ENCODE results near the gene TTLL11. TPM values are rescaled to one million over a fixed set of nuclear protein-coding genes. Genes with fewer than 3 reads are reported as not detected.

TTLL11 gene
- total RNA-seq, 6 experiments from 2014 or later: 6.9 to 10.2 (median 8.3) TPM

GRCh38 chr9:121782514-121783110, 310.5 kb downstream of the TTLL11 start:
- Mint-ChIP-seq H3K36me3 (ENCODE audit: low read depth) (peaks cover 16% of the 10 kb centered on the region), H3K4me3 (no peak overlapping the region), H3K9me3 (peaks cover 7% of the 10 kb centered on the region), H3K27me3 (ENCODE audit: insufficient read depth) (peaks cover 4% of the 10 kb centered on the region), H3K4me1 (ENCODE audit: low read depth) (peaks cover 20% of the 10 kb centered on the region), H3K27ac (no peak overlapping the region)
- no peak for TF ChIP-seq CTCF (IDR thresholded peaks at IDR 0.05)
- no peak for DNase-seq

- peaks cover 7% of the 10 kb centered on the region for H3K9me3 Mint-ChIP-seq
- no peak for DNase-seq
- peaks cover 20% of the 10 kb centered on the region for H3K4me1 Mint-ChIP-seq (ENCODE audit: low read depth)
- peaks cover 23% of the 10 kb centered on the region for H3K36me3 Mint-ChIP-seq (ENCODE audit: low read depth)
- H3K27ac Mint-ChIP-seq: no peak overlapping the region
- TF ChIP-seq CTCF (IDR thresholded peaks at IDR 0.05): no peak
- H3K27me3 Mint-ChIP-seq (ENCODE audit: insufficient read depth): peaks cover 4% of the 10 kb centered on the region
- H3K4me3 Mint-ChIP-seq: no peak overlapping the region
Observed at GRCh38 chr9:121781701-121782464, 311.2 kb downstream of the TTLL11 start.

DNA sequence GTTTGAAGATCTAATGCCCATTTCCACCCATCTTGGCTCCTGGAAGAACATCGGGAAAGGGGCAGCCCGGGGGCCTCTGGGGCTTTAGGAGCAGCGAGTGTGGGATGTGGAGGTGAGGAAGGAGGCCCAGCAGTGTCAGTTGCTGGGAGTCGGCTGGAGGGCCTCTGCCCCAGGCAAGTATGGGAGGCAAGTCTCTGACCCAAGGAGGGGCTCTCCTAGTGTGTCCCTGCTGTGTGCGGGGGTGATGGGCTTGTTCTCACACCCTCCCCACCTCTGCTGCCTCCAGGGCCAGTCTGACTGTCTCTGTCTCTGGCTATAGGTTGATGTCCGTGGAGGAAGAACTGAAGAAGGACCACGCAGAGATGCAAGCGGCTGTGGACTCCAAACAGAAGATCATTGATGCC, 312.0 kb downstream of the TTLL11 start:
- no peak for DNase-seq
- H3K27me3 Mint-ChIP-seq (ENCODE audit: insufficient read depth): no peaks in the 10 kb centered on the region; the same call in 1 of the 2 replicates
- no peak for TF ChIP-seq CTCF (IDR thresholded peaks at IDR 0.05)
- H3K36me3 Mint-ChIP-seq (ENCODE audit: low read depth): peaks cover 31% of the 10 kb centered on the region
- peaks cover 20% of the 10 kb centered on the region for H3K4me1 Mint-ChIP-seq (ENCODE audit: low read depth)
- no peak overlapping the region for H3K27ac Mint-ChIP-seq
- peaks cover 7% of the 10 kb centered on the region for H3K9me3 Mint-ChIP-seq
- H3K4me3 Mint-ChIP-seq: no peak overlapping the region

DNA sequence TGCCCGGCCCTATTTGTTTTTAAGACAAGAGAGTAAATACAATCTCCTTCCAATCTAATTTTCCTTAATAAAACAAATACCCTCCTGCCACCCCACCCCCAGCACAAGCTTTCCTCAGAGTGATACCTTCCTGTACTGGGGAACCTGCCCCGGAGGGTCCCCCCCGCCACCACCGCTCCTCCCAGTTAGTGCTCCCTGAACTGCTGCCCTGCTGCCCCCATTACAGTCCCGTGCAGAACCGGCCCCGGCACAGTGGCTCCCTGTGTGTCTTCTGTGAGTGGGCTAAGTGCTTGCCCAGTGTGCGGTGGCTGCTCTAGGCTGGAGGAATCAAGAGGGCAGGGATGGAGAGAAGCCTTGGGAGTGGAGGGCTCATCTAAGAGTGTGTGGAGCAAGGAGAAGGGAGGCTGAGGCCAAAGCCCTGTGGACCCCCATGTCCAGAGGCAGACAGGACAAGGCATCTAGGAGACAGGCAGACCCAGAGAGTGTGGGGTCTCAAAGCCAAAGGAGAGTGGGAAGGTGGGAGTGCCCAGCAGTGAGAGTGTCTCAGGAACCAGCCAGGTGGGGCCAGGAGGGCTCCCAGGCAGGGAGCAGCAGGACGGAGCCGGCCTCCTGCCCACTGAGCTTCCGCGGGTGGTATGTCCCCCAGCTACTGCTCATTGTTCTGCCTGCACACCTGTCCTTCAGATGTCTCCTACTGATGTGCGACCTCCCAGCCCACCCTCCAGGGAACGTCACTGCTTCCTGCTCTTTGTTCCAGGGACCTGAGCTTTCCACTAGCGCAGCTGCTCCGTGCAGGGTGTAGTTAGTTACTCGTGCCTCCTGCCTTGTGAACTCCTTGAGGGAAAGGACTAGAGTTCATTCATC, 312.7 kb downstream of the TTLL11 start:
- no peak overlapping the region for H3K4me3 Mint-ChIP-seq
- H3K27ac Mint-ChIP-seq: no peak overlapping the region
- peaks cover 38% of the 10 kb centered on the region for H3K36me3 Mint-ChIP-seq (ENCODE audit: low read depth)

More for the DNA sequence above, 312.7 kb downstream of the TTLL11 start:
- no peak for TF ChIP-seq CTCF (IDR thresholded peaks at IDR 0.05)
- peaks cover 20% of the 10 kb centered on the region for H3K4me1 Mint-ChIP-seq (ENCODE audit: low read depth)
- H3K27me3 Mint-ChIP-seq (ENCODE audit: insufficient read depth): no peaks in the 10 kb centered on the region; the same call in 1 of the 2 replicates
- DNase-seq: no peak
- H3K9me3 Mint-ChIP-seq: peaks cover 7% of the 10 kb centered on the region
